ENCODE results near the gene PSMA5.
"Not testable (repeated sequence)": the region's sequence is repeated elsewhere in the genome, so short reads cannot be mapped to it uniquely, and the experiment has no call there.

Gene PSMA5

GRCh38 chr1:109392037-109392787 is 34.0 kb downstream of the PSMA5 start:
- no peak for DNase-seq

- no peak for DNase-seq
These were observed 34.6 kb downstream of the PSMA5 start for GRCh38 chr1:109391626-109392025.

DNA sequence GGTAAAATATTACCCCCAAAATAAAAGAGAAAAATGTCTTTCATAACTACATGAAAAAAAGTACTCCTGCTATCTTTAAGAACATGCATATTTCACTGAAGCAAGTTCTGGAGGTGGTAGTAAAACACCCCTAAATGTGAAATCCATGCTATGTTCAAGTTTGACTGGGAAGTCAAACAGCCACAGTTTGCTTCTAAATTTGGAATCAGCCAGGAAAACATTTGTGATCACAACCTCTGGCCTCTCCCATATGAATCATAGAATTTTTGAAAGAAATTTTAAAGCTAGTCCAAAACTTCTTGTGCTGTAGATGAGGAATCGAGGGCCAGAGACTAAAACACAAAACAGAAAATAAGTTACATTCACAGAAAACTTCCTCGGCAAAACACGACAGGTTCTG is 35.1 kb downstream of the PSMA5 start:
- DNase-seq = no peak

GRCh38 chr1:109389638-109390341 is 36.5 kb downstream of the PSMA5 start:
- DNase-seq = no peak

DNA sequence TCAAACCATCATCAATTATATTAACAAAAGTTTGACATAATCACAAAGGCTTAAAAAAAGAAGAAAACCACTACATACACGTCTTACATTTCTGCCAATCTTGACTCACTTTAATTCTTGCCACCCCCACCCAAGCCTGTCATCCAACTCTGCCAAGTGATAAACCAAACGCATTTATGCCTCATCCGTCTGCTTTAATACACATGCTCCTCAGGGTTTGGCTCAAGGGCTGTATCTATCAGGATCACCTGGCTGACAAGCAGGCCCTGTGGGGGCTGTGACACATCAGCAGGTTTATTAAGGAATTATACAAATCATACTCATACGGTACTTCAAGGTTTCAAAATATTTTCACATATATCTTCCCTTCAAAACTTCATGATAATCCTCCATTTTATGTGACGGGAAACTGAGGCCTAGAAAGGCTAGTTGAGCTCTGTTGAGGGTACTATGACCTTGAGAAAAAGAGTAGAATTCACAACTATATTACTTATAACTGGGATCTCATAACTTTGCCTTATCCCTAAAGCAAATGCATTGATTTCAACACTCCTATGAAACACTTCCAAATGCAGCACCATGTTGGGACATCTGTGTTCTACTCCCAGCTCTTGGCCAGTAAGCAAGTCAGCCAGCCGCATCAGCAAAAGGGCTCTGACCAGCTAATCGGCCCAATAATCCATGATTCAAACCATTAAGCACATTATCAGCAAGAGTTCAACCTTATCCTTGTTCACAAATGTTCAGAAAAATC is 37.2 kb downstream of the PSMA5 start:
- no peak for DNase-seq

DNA sequence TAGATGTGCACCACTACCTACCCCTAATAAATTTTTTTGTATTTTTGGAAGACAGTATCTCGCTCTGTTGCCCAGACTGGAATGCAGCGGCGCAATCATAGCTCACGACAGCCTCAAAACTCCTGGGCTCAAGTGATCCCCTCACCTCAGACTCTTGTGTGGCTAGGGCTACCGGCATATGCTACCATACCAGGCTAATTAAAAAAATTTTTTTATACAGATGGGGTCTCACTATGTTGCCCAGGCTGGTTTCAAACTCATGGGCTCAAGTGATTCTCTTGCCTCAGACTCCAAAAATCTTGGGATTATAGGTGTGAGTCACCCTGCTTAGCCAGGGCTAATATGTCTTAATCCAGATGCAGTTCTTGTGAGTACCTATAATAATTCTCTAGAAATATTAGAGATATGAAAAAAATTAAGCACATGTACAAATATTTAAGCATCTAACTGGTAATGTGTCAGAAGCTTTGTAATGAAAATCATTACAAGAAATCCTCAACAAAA is 38.0 kb downstream of the PSMA5 start:
- no peak for DNase-seq

DNA sequence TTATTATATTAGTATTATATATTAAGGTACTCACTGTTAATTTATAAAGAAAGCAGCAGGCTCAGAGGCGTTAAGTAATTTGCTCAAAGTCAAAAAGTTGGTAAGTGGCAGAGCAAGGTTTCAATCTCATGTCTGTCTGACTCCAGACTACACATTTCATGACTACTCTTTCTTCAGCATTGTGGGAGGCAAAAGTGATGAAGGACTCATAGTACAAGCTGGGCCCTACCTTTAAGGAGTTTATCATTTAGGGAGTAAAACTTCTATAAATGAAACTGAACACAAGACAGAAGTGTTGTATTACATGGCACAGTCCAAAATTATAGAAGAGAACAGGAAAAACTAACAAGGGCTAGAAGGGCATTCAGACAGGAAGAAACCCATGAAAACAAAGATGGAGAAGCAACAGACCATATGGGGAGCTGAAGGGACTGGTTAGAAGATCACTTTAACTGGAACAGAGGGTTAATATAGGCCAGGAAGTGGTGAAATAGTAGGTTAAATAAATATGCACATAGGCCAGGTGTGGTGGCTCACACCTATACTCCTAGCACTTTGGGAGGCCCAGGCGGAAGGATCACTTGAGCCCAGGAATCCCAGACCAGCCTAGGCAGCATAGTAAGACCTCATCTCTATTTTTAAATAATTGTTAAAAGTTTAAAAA is 40.1 kb downstream of the PSMA5 start:
- no peak for DNase-seq

GRCh38 chr1:109385417-109385816 is 40.8 kb downstream of the PSMA5 start:
- DNase-seq = no peak

DNA sequence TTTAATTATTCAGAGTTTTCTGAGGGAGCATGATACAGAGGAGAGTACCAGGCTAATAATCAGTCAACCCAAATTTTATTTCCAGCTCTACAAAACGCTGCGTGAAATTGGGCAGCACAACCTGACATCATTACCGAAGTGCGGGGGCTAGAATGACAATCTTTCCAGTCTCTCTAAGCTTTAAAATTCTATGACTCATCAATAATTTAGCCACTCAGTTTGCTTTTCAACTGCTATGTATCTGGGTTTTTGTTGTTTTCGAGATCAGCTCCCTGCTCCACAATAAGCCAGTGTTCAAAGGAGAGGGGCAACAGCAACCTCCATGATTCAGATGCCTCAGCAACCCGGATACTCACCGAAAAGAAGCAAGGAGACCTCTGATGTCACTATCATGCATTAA is 42.4 kb downstream of the PSMA5 start:
- no peak for DNase-seq

- no peak for DNase-seq
These were observed 43.0 kb downstream of the PSMA5 start for GRCh38 chr1:109383087-109383779.

GRCh38 chr1:109381573-109381972 is 44.7 kb downstream of the PSMA5 start:
- no peak for DNase-seq

DNA sequence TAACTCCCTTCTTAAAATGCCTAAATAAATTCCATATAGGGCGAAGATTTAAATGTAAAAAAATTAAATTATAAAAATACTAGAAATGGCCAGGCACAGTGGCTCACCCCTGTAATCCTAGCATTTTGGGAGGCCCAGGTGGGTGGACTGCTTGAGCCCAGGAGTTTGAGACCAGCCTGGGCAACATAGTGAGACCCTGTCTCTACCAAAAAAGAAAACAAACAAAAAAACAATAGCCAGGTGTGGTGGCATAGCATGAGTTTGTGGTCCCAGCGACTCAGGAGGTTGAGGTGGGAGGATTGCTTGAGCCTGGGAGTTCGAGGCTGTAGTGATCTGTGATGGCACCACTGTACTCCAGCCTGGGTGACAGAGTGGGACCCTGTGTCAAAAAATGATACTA is 46.3 kb downstream of the PSMA5 start:
- no peak for DNase-seq

- no peak for DNase-seq
These were observed 46.8 kb downstream of the PSMA5 start for GRCh38 chr1:109379422-109379821.

DNA sequence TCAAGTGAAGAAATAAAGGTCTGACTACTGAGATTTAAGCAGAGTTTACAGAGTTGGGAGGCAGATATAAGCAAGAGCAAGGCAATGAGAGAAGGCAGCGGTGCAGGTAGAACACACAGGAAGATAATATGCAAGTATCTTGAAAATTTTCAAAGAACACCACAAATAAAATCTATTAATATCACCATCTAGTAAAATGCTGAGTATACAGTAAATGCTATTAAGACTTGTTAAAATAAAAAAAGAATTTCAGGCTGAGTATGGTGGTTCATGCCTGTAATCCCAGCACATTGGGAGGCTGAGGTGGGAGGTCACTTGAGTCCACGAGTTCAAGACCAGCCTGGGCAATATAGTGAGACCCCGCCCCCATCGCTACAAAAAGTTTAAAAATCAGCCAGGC is 48.5 kb downstream of the PSMA5 start:
- no peak for DNase-seq

DNA sequence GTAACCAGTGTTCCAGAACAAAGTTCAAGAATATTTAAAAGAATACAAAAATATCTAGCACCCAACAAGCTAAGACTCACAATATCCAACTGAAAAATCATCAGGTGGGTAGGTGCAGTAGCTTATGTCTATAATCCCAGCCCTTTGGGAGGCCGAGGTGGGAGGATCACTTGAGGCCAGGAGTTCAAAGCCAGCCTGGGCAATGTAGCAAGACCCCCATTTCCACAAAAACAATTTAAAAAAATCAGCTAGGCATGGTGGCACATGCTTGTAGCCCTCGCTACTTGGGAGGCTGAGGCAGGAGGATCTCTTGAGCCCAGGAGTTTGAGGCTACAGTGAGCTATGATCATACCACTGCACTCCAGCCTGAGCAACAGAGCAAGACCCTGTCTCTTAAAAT is 52.6 kb downstream of the PSMA5 start:
- not testable (repeated sequence) for DNase-seq

GRCh38 chr1:109373126-109373525 is 53.1 kb downstream of the PSMA5 start:
- no peak for DNase-seq

GRCh38 chr1:109372281-109372680 is 54.0 kb downstream of the PSMA5 start:
- DNase-seq = no peak

DNA sequence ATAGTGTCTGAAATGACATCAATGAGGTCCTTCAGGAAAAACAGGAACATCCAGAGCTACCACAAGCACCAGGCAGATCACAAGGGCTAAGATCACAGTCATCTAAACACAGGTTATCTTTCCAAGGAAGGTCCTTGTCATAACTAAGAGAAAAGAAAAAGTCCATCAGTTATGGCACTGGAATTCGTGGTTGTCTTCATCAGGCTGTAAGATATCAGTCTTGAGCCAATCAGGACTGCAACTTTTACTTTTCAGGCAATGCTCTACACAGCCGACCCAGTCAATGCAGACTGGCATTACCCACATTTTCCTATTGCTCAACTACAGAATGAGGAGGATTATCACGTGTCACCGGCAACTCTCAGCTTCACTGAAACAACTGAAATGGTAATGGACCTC is 54.9 kb downstream of the PSMA5 start:
- no peak for DNase-seq

GRCh38 chr1:109370712-109371340 is 55.4 kb downstream of the PSMA5 start:
- DNase-seq = no peak

DNA sequence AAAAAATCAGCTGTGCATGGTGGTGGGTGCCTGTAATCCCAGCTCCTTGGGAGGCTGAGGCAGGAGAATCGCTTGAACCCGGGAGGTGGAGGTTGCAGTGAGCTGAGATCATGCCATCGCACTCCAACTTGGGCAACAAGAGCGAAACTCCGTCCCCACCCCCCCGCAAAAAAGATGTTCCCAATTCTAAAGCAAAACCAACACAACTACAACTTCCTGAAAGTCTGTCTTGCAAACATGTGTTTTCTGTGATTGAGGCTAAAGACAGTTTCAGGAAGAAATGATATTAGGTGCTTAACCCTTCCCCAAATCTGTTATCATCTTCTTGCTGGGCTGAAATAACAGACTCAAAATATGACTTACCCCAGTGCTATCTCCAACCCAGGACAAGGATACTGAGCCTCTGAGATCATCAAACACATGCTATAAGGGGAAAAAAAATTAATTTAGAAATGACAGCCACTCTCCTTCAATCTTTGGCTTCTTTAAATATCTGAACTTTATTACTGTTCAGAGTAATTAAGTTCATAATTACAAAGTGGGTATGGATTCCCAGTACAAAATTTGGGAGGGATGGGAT is 57.0 kb downstream of the PSMA5 start:
- DNase-seq = no peak

- no peak for DNase-seq
These were observed 57.8 kb downstream of the PSMA5 start for GRCh38 chr1:109368464-109368863.

- DNase-seq = no peak
These were observed 58.6 kb downstream of the PSMA5 start for GRCh38 chr1:109367626-109368025.

All from T-helper 9 cell (primary cell).